Muscle of leg (tissue), 16 donors: ENCODE data around the gene NPIPA7. TPM values are rescaled to one million over a fixed set of nuclear protein-coding genes. Genes with fewer than 3 reads are reported as not detected.
"Not testable (repeated sequence)": the region's sequence is repeated elsewhere in the genome, so short reads cannot be mapped to it uniquely, and the experiment has no call there.

Experiments
- DNase-seq: peaks from one replicate; pipeline ENCODE4 v3.0.0; 2013
- H3K27ac ChIP-seq: one replicate; pipeline ENCODE4 v1.5.1; 2013; ENCODE audit warnings: mild to moderate bottlenecking, low read length, control low read depth
- H3K27me3 ChIP-seq: one replicate; pipeline ENCODE4 v1.6.1; 2013; ENCODE audit warnings: low read length; ENCODE audit not compliant: control insufficient read depth, insufficient read depth
- H3K36me3 ChIP-seq: one replicate; pipeline ENCODE4 v1.6.1; 2013; ENCODE audit warnings: low read length; ENCODE audit not compliant: control insufficient read depth, insufficient read depth
- H3K4me1 ChIP-seq: one replicate; pipeline ENCODE4 v1.6.1; 2013; ENCODE audit warnings: low read length; ENCODE audit not compliant: control insufficient read depth, insufficient read depth
- H3K4me3 ChIP-seq: one replicate; pipeline ENCODE4 v1.5.1; 2013; ENCODE audit warnings: low read length, control low read depth
- H3K9me3 ChIP-seq: replicated peaks from 2 replicates; pipeline ENCODE4 v1.6.1; 2013; ENCODE audit warnings: low read depth, low read length; ENCODE audit not compliant: control insufficient read depth
- WGBS: methylation state at CpG from one replicate; pipeline ENCODE4 v1.1.5; 2013; ENCODE audit warnings: missing lambda C conversion rate; ENCODE audit not compliant: insufficient coverage; 5-methylcytosine and 5-hydroxymethylcytosine counted together
- long read RNA-seq, 11 donors: transcript quantifications; one replicate each; lab custom pipeline, GENCODE V29; 2026
- polyA plus RNA-seq, 8 donors: library from polyadenylated mRNA; unstranded; fragments of 120-200 nt; gene quantifications; one replicate each; pipeline versions ENCODE4 v1.2.1 to v1.2.3, GENCODE V29; 2013; ENCODE audit warnings: inconsistent platforms in 1 of 8, low replicate concordance in 1 of 8; ENCODE audit not compliant: insufficient read length in 8 of 8, insufficient read depth in 1 of 8
- total RNA-seq: library from RNA; stranded (reverse); fragments of 120-200 nt; gene quantifications from one replicate; pipeline ENCODE4 v1.2.4, GENCODE V29; 2013

Gene NPIPA7
- total RNA-seq: 2.7 TPM
- 10 to 100 TPM in 2 of 8 donors, 1 to 10 TPM in 6; 1.1 to 17.8 (median 6.7) TPM for polyA plus RNA-seq
- long read RNA-seq, donor 1: 0 reads
- long read RNA-seq, donor 2: 0 reads
- long read RNA-seq, donor 3: 0 reads
- long read RNA-seq, donor 4: 0 reads
- long read RNA-seq, donor 5: 0 reads
- long read RNA-seq, donor 6: 0 reads
- long read RNA-seq, donor 7: 0 reads
- long read RNA-seq, donor 8: 0 reads
- long read RNA-seq, donor 9: 0 reads
- long read RNA-seq, donor 10: 0 reads
- long read RNA-seq, donor 11: 0 reads

GRCh38 chr16:16378840-16379239 lies at the start of gene NPIPA7:
NPIPA7 (plus strand) TSS chr16:16379140; CDS start chr16:16379245, 105 bp downstream.
- WGBS: no CpG with 5 or more reads among the region's 3 CpGs
- H3K4me1 ChIP-seq: not testable (repeated sequence)

GRCh38 chr16:16331466-16331865 lies 47.5 kb upstream of the NPIPA7 start:
- not testable (repeated sequence) for H3K4me3 ChIP-seq, DNase-seq, H3K9me3 ChIP-seq, H3K36me3 ChIP-seq, H3K27me3 ChIP-seq, H3K27ac ChIP-seq, H3K4me1 ChIP-seq
- WGBS: no CpG with 5 or more reads among the region's 23 CpGs

More at GRCh38 chr16:16378840-16379239, at the start of gene NPIPA7:
- H3K4me3 ChIP-seq, H3K27me3 ChIP-seq, DNase-seq, H3K9me3 ChIP-seq, H3K36me3 ChIP-seq, H3K27ac ChIP-seq: not testable (repeated sequence)

- WGBS: no CpG with 5 or more reads among the region's 30 CpGs
- not testable (repeated sequence) for H3K27me3 ChIP-seq, DNase-seq
Measured at GRCh38 chr16:16357556-16357955, 21.4 kb upstream of the NPIPA7 start.

GRCh38 chr16:16358539-16359240 lies 20.2 kb upstream of the NPIPA7 start:
- H3K9me3 ChIP-seq, DNase-seq, H3K36me3 ChIP-seq: not testable (repeated sequence)

More at GRCh38 chr16:16357556-16357955, 21.4 kb upstream of the NPIPA7 start:
- H3K36me3 ChIP-seq, H3K27ac ChIP-seq, H3K4me3 ChIP-seq, H3K9me3 ChIP-seq, H3K4me1 ChIP-seq: not testable (repeated sequence)

GRCh38 chr16:16363595-16363994 lies 15.3 kb upstream of the NPIPA7 start:
- not testable (repeated sequence) for H3K27ac ChIP-seq, H3K36me3 ChIP-seq, H3K4me1 ChIP-seq, DNase-seq, H3K27me3 ChIP-seq, H3K9me3 ChIP-seq, H3K4me3 ChIP-seq
- no CpG with 5 or more reads among the region's 31 CpGs for WGBS

More at GRCh38 chr16:16358539-16359240, 20.2 kb upstream of the NPIPA7 start:
- H3K4me1 ChIP-seq, H3K27ac ChIP-seq, H3K4me3 ChIP-seq, H3K27me3 ChIP-seq: not testable (repeated sequence)
- WGBS: no CpG with 5 or more reads among the region's 40 CpGs

- not testable (repeated sequence) for H3K27me3 ChIP-seq, H3K27ac ChIP-seq, H3K4me1 ChIP-seq, H3K9me3 ChIP-seq, H3K4me3 ChIP-seq, H3K36me3 ChIP-seq, DNase-seq
- no CpG with 5 or more reads among the region's 39 CpGs for WGBS
Measured at GRCh38 chr16:16364100-16364499, 14.8 kb upstream of the NPIPA7 start.

GRCh38 chr16:16364701-16365100 lies 14.2 kb upstream of the NPIPA7 start:
- not testable (repeated sequence) for H3K4me1 ChIP-seq, H3K9me3 ChIP-seq

GRCh38 chr16:16365319-16365718 lies 13.6 kb upstream of the NPIPA7 start:
- not testable (repeated sequence) for H3K4me1 ChIP-seq, H3K4me3 ChIP-seq, H3K36me3 ChIP-seq, H3K27ac ChIP-seq, H3K27me3 ChIP-seq, DNase-seq, H3K9me3 ChIP-seq
- WGBS: 84% methylated on average over 7 of the region's 21 CpGs

More at GRCh38 chr16:16364701-16365100, 14.2 kb upstream of the NPIPA7 start:
- not testable (repeated sequence) for DNase-seq, H3K4me3 ChIP-seq, H3K27me3 ChIP-seq, H3K27ac ChIP-seq, H3K36me3 ChIP-seq
- WGBS: no CpG with 5 or more reads among the region's 28 CpGs

- not testable (repeated sequence) for DNase-seq, H3K36me3 ChIP-seq, H3K27me3 ChIP-seq, H3K9me3 ChIP-seq, H3K27ac ChIP-seq, H3K4me1 ChIP-seq, H3K4me3 ChIP-seq
- WGBS: no CpG with 5 or more reads among the region's 22 CpGs
Measured at GRCh38 chr16:16365851-16366250, 13.1 kb upstream of the NPIPA7 start.

- 97% methylated on average over 7 of the region's 54 CpGs for WGBS
- not testable (repeated sequence) for H3K9me3 ChIP-seq, H3K27ac ChIP-seq, H3K4me1 ChIP-seq, H3K36me3 ChIP-seq, H3K27me3 ChIP-seq, H3K4me3 ChIP-seq, DNase-seq
Measured at GRCh38 chr16:16366552-16367284, 12.2 kb upstream of the NPIPA7 start.
